Measurements from ENCODE around the gene KLHDC7B.

KLHDC7B gene

GRCh38 chr22:50569041-50569459 is 23.4 kb downstream of the KLHDC7B start:
- TF ChIP-seq CTCF (conservative IDR thresholded peaks at IDR 0.05), result no peak
- no peak for TF ChIP-seq ZFX (IDR thresholded peaks at IDR 0.05)
- H3K27ac ChIP-seq, result no peak overlapping the region

DNA sequence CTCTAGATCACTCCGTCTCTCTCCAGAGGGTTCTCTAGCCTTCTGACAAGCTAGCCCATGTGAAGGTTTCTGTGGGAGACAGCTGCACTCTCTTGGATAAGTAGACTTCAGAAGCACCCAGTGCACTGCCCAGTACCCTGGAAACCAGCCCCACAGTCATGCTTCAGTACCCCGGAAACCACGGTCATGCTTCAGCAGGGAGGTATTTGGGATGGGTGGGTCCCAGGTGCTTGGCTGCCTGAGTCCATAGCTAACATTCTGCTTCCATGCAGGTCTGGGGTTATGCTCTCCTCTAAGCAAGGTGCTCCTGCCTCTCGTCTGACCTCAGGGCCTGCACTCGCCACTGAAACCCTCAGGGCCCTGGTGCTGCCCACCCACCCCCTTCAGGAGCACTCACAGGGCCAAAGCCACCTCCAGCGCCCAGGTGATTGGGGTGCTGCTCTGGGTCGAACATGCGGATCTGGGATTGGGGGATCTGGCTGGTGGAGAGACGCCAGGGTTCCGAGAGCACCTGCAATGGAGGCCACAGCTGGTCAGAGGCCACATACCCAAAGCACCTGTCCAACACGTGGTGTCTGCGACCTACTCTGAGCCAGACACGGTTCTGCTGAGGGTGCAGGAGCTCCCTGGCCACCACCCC is 24.3 kb downstream of the KLHDC7B start:
- TF ChIP-seq ZFX (IDR thresholded peaks at IDR 0.05), result no peak
- TF ChIP-seq CTCF (conservative IDR thresholded peaks at IDR 0.05), result no peak

DNA sequence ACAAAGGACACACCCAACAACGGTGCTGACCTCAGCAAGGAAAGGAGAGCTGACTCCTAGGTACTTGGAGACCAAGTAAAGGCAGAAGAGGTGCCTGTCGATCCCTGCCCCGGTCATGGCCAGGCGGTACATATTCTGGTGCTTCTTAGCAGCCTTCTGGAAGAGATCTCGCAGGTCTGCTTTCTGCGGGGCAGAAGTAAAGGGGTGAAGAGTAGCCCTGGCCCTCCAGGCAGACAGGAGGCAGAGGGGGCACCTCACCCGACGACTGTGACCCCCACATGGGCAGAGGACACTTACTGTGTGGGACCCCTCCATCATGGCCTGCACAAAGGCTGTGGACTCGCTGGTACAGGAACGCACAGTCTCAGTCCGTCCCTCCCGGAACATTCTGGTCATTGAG is 25.2 kb downstream of the KLHDC7B start:
- no peak for TF ChIP-seq CTCF (conservative IDR thresholded peaks at IDR 0.05)
- no peak for TF ChIP-seq ZFX (IDR thresholded peaks at IDR 0.05)
- no peak overlapping the region for H3K27ac ChIP-seq

More for the DNA sequence above, 24.3 kb downstream of the KLHDC7B start:
- H3K27ac ChIP-seq, result no peak overlapping the region

DNA sequence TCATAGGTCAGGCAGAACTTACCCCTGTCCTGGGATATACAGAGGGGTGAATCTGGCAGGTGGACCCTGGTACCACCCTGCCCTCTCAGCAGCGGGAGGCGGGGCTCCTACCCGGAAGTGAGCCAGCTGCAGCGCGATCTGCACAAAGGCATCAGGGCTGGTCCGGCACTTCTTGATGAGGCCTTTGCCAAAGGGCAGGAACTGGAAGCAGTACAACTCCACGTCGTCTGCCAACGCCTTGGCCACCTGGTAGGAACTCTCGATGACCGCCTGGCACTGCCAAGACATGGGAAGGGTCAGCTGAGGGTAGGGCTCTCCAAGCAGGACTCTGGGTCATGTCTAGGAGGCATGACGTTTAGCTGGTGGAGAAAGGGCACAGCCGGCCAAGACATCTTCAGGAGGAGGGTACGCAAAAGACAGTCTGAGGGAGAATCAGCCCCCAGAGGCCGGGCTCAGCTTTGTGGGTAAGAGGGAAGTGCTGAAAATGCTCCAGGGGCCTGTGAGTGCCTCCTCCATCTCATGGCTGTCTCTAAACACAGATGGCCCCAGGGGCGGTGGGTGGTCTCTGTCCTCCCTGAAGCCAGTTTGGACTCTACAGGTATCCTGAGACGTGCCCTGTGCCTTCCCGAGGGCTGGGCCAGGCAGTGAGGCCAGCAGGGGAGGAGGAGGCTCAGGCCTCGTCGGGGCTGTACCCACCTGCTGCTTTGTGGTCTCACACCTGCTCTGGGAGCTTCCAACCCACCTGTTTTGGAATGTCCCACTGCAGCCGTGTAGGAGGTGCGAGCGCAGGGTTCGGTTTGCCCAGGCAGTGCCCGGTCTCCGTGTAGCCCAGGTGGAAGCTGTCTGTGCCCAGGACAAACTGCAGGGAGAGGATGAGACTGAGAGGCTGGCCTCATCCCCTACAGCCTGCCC is 25.8 kb downstream of the KLHDC7B start:
- no peak for TF ChIP-seq ZFX (IDR thresholded peaks at IDR 0.05)
- TF ChIP-seq CTCF (conservative IDR thresholded peaks at IDR 0.05), result no peak
- no peak overlapping the region for H3K27ac ChIP-seq

GRCh38 chr22:50572965-50573364 is 27.3 kb downstream of the KLHDC7B start:
- H3K27ac ChIP-seq, result no peak overlapping the region
- TF ChIP-seq CTCF (conservative IDR thresholded peaks at IDR 0.05), result no peak
- no peak for TF ChIP-seq ZFX (IDR thresholded peaks at IDR 0.05)

DNA sequence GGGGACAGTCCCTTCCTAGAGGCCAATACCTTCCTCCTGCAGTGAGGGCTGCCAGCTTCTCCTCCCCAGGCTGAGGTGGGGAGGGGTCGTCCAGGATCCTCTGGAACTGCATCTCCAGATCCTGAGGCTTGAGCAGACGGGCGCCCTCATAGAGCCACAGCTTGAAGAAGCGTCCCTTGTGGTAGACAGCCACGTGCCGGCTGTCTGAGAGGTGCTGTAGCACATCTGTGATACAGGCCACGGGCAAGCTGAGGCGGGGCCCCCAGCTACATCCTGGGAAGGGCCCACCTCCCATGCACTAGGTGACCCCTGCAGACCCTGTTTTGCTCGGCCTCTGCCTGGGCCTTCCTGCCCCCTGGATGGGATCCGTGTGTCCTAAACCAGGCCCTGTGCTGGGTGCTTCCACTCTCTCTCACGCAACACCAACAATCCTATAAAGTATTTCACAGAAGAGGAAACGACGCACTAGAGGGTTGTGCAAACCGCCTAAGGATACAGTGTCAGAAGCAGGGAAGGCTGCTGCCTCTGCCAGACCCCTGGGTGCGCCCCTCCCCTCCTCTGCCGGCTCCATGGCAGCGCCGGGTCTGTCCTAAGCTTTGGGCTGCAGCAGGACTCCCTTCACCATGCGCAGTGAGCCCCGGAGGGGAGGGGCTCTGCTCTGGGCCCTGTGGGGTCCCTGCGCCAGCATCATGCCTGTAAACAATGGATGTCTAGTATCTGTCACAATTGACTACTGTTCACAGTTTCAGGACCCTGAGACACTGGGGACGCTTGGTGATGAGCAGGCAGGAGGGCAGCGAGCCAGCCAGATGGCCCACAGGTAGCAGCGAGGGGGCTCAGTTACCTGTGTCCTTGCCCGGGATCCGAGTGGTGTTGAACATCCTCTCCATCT is 28.0 kb downstream of the KLHDC7B start:
- TF ChIP-seq CTCF (conservative IDR thresholded peaks at IDR 0.05) (no peak), ZFX (IDR thresholded peaks at IDR 0.05) (no peak)
- H3K27ac ChIP-seq, result no peak overlapping the region

All from C4-2B (cell line).